ENCODE measurements around the gene PRKACB. TPM values are rescaled to one million over a fixed set of nuclear protein-coding genes. Genes with fewer than 3 reads are reported as not detected.

PRKACB gene
- total RNA-seq, 1 donor from 2014 or later, result 23.7 TPM

- Histone ChIP-seq H3K4me1 (peaks cover 4 to 8% of the 10 kb centered on the region in 2 donors), H3K9me3 (peaks cover 0 to 4% of the 10 kb centered on the region in 2 donors), H3K36me3 (no peaks in the 10 kb centered on the region), H3K4me3 (no peak overlapping the region), H3K27me3 (no peaks in the 10 kb centered on the region), H3K27ac (no peak overlapping the region)
- intact Hi-C loops (cut with DNase I), result loop anchor here (1.0 kb wide), 1 partner anchor 44 kb away; no protein-coding TSS in a partner anchor
- no peak for DNase-seq (ENCODE audit: low spot score in 2 of 2)
- TF ChIP-seq CTCF (IDR thresholded peaks at IDR 0.05), result no peak
Measured at GRCh38 chr1:84254703-84255238, 110.7 kb downstream of the PRKACB start.

GRCh38 chr1:84255582-84255981, 111.5 kb downstream of the PRKACB start:
- no peak for DNase-seq (ENCODE audit: low spot score in 2 of 2)
- no peak overlapping the region for H3K27ac ChIP-seq

GRCh38 chr1:84257617-84258016, 113.5 kb downstream of the PRKACB start:
- no peaks in the 10 kb centered on the region for H3K36me3 ChIP-seq
- no peak for TF ChIP-seq CTCF (IDR thresholded peaks at IDR 0.05)
- H3K9me3 ChIP-seq, result no peaks in the 10 kb centered on the region
- intact Hi-C loops (cut with DNase I), result no loop called here
- peaks cover 4 to 8% of the 10 kb centered on the region in 2 donors for H3K4me1 ChIP-seq
- no peaks in the 10 kb centered on the region for H3K27me3 ChIP-seq
- no peak overlapping the region for H3K27ac ChIP-seq
- DNase-seq (ENCODE audit: low spot score in 2 of 2), result no peak
- H3K4me3 ChIP-seq, result no peak overlapping the region

More at GRCh38 chr1:84255582-84255981, 111.5 kb downstream of the PRKACB start:
- no peak for TF ChIP-seq CTCF (IDR thresholded peaks at IDR 0.05)
- Histone ChIP-seq H3K27me3 (no peaks in the 10 kb centered on the region), H3K4me1 (peaks cover 4 to 8% of the 10 kb centered on the region in 2 donors), H3K4me3 (no peak overlapping the region), H3K36me3 (no peaks in the 10 kb centered on the region), H3K9me3 (peaks cover 0 to 1% of the 10 kb centered on the region in 2 donors)
- intact Hi-C loops (cut with DNase I), result no loop called here

- DNase-seq (ENCODE audit: low spot score in 2 of 2), result no peak
- Histone ChIP-seq H3K27me3 (no peaks in the 10 kb centered on the region), H3K27ac (no peak overlapping the region), H3K4me1 (peaks cover 1 to 2% of the 10 kb centered on the region in 2 donors), H3K36me3 (no peaks in the 10 kb centered on the region), H3K4me3 (no peak overlapping the region), H3K9me3 (no peaks in the 10 kb centered on the region)
- no peak for TF ChIP-seq CTCF (IDR thresholded peaks at IDR 0.05)
- intact Hi-C loops (cut with DNase I), result no loop called here
Measured at GRCh38 chr1:84259376-84259775, 115.3 kb downstream of the PRKACB start.

- DNase-seq (ENCODE audit: low spot score in 2 of 2), result no peak
- no peaks in the 10 kb centered on the region for H3K36me3 ChIP-seq
- H3K4me3 ChIP-seq, result no peak overlapping the region
- H3K9me3 ChIP-seq, result no peaks in the 10 kb centered on the region
- H3K4me1 ChIP-seq, result no peaks in the 10 kb centered on the region
- H3K27me3 ChIP-seq, result no peaks in the 10 kb centered on the region
- no peak overlapping the region for H3K27ac ChIP-seq
- TF ChIP-seq CTCF (IDR thresholded peaks at IDR 0.05), result no peak
- intact Hi-C loops (cut with DNase I), result no loop called here
Measured at GRCh38 chr1:84259989-84260388, 115.9 kb downstream of the PRKACB start.
